ENCODE results near the gene TSPAN9. TPM values are rescaled to one million over a fixed set of nuclear protein-coding genes. Genes with fewer than 3 reads are reported as not detected.

Gene TSPAN9
- total RNA-seq, 2 experiments from 2014 or later = 0.15 TPM; not detected in 1

DNA sequence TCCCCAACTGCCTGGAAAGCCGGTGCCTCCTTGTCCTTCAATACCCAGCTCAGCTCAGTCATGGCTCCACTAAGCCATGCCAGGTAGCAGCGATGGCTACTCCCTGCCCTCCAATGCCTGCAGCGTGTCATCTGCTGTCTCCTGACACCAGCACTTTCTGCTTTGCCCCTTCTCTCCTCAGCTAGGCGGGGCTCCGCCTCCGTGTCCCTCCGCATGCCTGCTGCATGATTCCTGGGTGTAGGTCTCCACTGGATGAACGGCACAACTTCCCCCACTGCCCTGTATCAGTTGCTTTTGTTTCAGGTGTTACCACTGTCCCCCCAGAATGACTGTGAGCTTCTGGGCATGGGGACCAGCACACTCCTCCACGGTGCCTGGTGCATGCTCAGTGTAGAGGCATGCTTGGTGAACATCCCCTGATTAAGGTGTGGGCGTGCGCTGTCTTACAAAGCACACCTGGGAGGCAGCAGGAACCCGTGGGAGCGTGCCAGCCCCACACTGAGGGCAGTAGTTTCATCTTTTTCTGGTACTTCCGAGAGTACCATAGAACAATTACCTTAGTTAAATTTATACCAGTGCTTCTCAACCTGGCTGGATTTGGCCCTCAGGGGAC, 234.4 kb downstream of the TSPAN9 start:
- ChIA-PET CTCF (interaction anchor here (0.6 to 2.5 kb wide), 2 partner anchors 11 to 493 kb away, joined by 4 to 14 read pairs; no protein-coding TSS in a partner anchor), POLR2A (no interaction called here)
- Mint-ChIP-seq H3K4me3 (no peak overlapping the region), H3K4me1 (no peaks in the 10 kb centered on the region), H3K27ac (no peak overlapping the region), H3K27me3 (no peaks in the 10 kb centered on the region), H3K36me3 (ENCODE audit: low read depth) (no peaks in the 10 kb centered on the region), H3K9me3 (no peaks in the 10 kb centered on the region)
- no peak for DNase-seq

DNA sequence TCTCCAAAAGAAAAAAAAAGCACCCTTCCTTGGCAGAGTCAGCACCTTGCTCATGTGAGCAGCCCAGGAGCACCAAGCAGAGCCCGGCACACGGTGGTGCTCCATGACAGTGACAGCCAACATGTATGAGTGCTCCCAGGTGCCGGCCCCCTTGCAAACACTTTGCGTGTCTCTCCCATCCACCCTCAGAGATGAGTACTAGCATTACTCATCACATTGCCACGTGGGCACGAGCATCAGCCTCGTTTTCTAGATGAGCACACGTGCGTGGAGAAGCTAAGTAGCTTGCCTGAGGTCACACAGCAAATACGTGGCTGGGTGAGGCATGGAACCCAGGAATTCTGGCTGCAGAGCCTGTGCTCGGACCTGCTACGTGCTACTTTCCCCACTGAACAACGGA, 235.9 kb downstream of the TSPAN9 start:
- Mint-ChIP-seq H3K36me3 (ENCODE audit: low read depth) (no peaks in the 10 kb centered on the region), H3K4me3 (no peak overlapping the region), H3K9me3 (no peaks in the 10 kb centered on the region), H3K4me1 (no peaks in the 10 kb centered on the region), H3K27me3 (no peaks in the 10 kb centered on the region), H3K27ac (no peak overlapping the region)
- CTCF ChIA-PET = interaction anchor here (2.3 to 2.5 kb wide), 2 partner anchors 13 kb away, joined by 14 to 16 read pairs; no protein-coding TSS in a partner anchor
- no peak for DNase-seq
- POLR2A ChIA-PET = no interaction called here

DNA sequence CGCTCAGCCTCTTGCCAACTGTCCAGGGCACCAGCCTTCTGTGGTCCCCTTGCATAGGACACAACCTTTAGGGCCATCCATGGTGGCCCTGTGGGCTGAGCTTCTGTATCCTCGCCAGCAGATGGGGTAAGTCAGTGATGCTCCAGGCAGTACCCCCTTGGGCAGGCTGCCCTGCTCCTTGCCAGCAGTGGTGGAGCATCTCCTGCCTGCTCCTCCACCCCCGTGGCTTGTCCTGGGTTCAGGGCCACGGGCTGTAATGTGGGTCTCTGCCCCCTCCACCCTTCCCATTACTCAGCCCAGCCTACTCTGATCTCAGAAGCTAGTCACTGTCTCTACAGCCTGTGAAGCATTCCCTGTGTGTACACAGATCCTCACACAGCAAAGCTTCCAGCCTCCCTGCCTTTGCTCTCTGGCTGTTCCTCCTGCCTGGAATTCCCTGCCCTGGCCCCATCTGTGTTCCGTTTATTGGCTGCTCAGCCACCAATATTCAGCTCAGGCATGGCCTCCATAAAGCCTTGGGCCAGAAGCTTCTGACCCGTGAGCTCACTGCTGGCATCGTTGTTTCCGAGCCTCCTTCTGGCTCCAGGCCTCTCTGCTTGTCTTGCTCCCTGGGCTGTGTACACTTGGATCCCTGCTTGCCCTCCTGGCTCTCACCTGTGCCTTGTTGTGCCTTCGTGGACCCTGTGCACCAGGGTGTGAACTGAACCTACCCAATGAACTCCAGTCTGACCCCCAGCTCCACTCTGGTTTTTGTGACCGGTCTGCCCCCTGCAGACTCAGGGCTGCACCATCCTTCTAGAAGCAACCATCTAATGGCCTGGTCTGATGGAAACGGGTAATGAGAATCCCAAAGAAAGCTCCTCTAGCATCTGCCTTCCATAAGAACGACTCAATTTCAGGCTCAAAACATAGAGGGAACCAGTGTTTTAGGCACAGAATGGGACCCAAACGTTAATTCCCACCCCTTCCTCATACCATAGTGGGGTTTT, 236.8 kb downstream of the TSPAN9 start:
- ChIA-PET POLR2A (no interaction called here), CTCF (interaction anchor here (0.5 to 2.3 kb wide), 4 partner anchors 14 to 373 kb away, joined by 3 to 16 read pairs (median 3); no protein-coding TSS in a partner anchor)
- no peaks in the 10 kb centered on the region for H3K36me3 Mint-ChIP-seq (ENCODE audit: low read depth)
- DNase-seq = peak; percentile 29
- H3K27me3 Mint-ChIP-seq = no peaks in the 10 kb centered on the region
- no peaks in the 10 kb centered on the region for H3K4me1 Mint-ChIP-seq
- H3K9me3 Mint-ChIP-seq = no peaks in the 10 kb centered on the region
- H3K4me3 Mint-ChIP-seq = no peak overlapping the region
- no peak overlapping the region for H3K27ac Mint-ChIP-seq

DNA sequence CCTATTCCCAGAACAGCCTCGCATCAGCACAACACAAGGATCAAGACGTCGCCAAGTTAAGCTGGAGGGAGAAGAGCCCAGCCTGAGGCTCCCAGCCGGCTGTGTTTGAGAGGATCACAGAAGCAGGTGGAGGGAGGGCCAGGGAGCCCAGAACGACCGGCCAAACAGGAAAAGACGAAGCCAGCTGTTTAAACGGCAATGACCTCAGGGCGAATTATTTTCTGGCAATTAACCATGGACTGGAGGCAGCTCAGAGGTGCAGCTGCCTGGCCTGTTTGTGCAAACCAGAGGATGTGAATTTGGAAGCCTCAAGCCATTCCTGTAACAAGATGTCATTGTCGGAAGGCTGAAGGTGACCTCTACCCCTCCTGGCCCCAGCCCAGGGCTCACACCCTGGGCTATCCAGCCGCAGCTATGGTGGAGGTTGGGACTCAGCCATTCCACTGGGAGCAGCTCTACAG, 238.1 kb downstream of the TSPAN9 start:
- no peak for DNase-seq
- Mint-ChIP-seq H3K4me1 (no peaks in the 10 kb centered on the region), H3K36me3 (ENCODE audit: low read depth) (no peaks in the 10 kb centered on the region), H3K27ac (no peak overlapping the region), H3K27me3 (no peaks in the 10 kb centered on the region), H3K9me3 (no peaks in the 10 kb centered on the region), H3K4me3 (no peak overlapping the region)
- POLR2A ChIA-PET = no interaction called here
- CTCF ChIA-PET = interaction anchor here (2.3 kb wide), 1 partner anchor 15 kb away, joined by 16 read pairs; no protein-coding TSS in a partner anchor

DNA sequence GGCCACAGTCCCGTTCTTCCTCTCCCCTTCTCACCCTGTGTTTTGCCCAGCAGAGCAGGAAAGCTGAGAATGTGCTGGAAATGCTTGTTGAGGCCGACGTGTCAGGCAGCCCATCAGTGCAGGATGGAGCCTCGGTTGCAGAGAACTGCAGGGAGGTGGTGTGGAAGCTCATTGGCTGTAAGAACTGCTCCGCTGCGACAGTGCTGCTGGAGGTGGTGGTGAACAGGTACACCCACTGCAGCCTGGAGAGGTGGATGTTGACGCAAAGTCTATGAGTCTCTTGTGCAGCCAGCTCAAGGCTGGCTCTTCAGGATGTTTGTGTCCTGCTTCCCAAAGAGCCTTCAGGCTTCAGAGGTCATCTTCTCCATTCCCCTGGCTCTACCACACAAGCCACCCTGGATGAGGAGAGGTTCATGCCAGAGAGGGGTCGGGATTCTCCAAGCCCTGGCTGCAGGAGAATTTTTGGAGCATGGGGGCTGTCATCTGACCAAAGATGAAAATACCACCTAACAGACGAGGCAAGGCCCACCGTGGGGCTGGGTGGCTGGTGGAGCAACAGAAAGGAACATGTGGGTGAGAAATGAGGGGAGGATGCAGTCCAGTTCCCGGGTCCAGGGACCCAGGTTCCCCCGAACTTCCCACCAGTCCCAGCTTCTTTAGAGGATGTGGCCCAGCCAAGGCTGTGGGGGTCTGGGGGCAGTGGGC, 239.7 kb downstream of the TSPAN9 start:
- H3K4me3 Mint-ChIP-seq = no peak overlapping the region
- H3K9me3 Mint-ChIP-seq = no peaks in the 10 kb centered on the region
- no peaks in the 10 kb centered on the region for H3K4me1 Mint-ChIP-seq
- H3K27ac Mint-ChIP-seq = no peak overlapping the region
- ChIA-PET CTCF (interaction anchor here (0.8 kb wide), 1 partner anchor 41 kb away, joined by 3 read pairs; no protein-coding TSS in a partner anchor), POLR2A (no interaction called here)
- H3K27me3 Mint-ChIP-seq = no peaks in the 10 kb centered on the region
- H3K36me3 Mint-ChIP-seq (ENCODE audit: low read depth) = no peaks in the 10 kb centered on the region
- DNase-seq = no peak

DNA sequence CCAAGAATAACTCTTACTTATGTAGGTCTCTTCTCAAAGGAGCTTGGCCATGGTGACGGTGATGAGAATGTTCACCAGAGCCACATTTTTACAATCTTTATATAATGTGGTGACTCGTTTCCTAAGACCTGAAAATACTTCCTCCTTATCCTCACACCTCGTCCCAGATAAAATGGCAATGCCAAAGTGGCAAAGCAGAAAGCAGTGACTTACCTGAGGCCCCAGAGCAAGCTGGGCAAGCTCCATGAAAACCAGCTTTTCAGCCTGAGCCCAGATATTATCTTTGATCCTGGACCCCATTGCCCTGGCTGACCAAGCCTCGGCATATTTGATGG, 240.3 kb downstream of the TSPAN9 start:
- H3K4me1 Mint-ChIP-seq = no peaks in the 10 kb centered on the region
- H3K27me3 Mint-ChIP-seq = no peaks in the 10 kb centered on the region
- no peaks in the 10 kb centered on the region for H3K9me3 Mint-ChIP-seq
- H3K36me3 Mint-ChIP-seq (ENCODE audit: low read depth) = no peaks in the 10 kb centered on the region
- no peak for DNase-seq
- ChIA-PET CTCF (no interaction called here), POLR2A (no interaction called here)
- no peak overlapping the region for H3K27ac Mint-ChIP-seq
- no peak overlapping the region for H3K4me3 Mint-ChIP-seq

DNA sequence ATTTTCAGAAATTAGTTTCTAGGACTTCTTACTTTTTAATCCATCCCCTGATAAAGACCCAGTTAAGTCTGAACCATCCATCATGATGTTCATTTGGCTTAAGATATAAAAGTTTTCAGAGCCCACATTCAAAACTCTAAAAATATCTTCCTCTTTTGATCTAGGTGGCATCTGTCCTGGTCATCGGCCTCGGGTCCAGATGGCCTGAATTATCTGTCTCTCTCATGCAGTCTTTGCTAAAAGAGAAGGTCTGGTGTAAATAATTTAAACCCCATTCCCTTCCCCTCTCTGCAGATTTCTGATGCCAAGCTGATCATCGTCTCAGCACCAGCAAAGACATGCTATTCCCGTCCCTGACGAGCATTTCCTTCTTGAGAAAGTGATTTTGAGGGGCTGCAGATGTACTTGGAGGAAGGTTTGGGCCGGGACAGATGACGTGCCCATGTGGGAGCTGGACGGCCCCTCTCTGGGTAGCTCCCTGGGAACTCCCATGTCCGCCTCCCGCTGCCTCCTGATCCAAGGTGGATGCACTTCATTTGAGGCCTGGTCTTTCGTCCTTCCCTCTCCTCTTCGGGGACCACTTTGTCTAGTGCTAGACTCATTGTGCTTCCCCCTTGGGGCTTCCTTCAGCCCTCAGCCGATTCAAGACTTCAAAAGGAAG, 240.8 kb downstream of the TSPAN9 start:
- H3K4me1 Mint-ChIP-seq = no peaks in the 10 kb centered on the region
- ChIA-PET POLR2A (no interaction called here), CTCF (interaction anchor here (1.9 kb wide), 1 partner anchor 18 kb away, joined by 5 read pairs; no protein-coding TSS in a partner anchor)
- H3K4me3 Mint-ChIP-seq = no peak overlapping the region
- no peaks in the 10 kb centered on the region for H3K36me3 Mint-ChIP-seq (ENCODE audit: low read depth)
- H3K27me3 Mint-ChIP-seq = no peaks in the 10 kb centered on the region
- H3K9me3 Mint-ChIP-seq = no peaks in the 10 kb centered on the region
- DNase-seq = no peak
- H3K27ac Mint-ChIP-seq = no peak overlapping the region

DNA sequence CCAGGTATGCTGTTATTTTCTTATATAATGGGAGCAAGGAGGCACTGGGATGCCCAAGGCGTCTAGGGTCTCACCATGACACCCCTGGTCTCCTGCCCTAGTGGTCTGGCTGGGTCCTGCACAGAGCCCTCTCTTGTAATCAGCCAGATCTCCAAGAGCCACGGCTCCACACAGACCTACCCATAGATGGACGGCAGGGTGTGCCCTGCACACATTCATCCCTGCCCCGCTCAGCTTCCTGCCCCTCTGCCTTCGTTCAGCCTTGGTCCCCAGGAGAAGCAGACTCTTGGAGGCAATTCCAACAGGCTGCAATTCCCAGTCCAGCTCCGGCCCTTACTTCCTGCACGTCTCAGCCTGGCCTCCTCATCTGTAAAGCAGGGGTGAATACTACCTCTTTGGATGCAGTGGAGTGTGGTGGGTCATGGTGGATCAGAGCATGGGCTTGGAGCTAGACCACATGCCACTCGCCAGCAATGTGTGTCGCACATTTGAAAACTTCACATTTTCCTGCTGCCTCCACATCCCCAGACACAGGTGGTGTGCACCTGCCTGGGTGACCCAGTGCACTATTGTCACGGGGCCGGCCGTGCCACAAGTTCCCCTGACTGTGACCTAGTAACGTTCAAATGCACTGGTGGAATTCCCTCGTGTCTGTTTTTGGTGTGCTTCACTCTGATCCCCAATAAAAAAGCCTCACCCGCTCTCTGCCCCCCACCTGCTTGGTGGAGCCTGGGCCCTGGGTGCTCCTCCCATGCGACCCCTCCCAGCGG, 242.7 kb downstream of the TSPAN9 start:
- DNase-seq = no peak
- Mint-ChIP-seq H3K9me3 (no peaks in the 10 kb centered on the region), H3K4me1 (no peaks in the 10 kb centered on the region), H3K27ac (no peak overlapping the region), H3K27me3 (no peaks in the 10 kb centered on the region), H3K4me3 (no peak overlapping the region), H3K36me3 (ENCODE audit: low read depth) (no peaks in the 10 kb centered on the region)
- CTCF ChIA-PET = interaction anchor here (1.9 kb wide), 1 partner anchor 20 kb away, joined by 5 read pairs; no protein-coding TSS in a partner anchor
- POLR2A ChIA-PET = no interaction called here

DNA sequence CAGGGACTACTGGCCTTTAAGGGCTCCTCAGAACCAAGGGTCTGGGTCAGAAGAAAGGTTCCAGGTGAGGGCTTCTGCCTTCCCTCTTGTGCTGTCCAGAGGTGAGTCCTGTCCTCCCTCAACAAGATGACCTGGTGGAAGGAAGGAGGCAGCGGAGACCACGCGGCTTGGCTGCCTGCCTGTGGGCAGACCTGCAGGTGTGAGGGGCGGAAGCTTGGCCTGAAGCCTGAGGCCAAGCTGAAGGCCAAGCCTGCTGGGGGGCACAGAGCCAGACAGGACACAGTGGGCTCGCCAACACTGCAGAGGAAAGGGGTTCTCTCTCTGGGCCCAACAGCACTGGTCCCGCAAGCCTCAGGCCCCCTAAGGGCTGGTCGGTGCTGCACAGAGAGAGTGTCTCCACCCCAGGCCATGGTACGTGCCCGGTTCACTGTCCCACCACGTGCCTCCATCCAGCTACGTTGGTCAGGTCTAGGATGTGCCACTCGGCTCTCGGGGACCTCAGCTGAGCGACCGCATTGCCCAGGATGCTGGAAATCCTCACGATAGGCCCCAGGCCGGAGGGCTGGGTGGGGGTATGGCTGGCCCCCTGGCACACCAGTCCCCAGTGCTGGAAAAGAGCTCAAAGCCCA, 243.8 kb downstream of the TSPAN9 start:
- Mint-ChIP-seq H3K36me3 (ENCODE audit: low read depth) (no peaks in the 10 kb centered on the region), H3K4me3 (no peak overlapping the region), H3K9me3 (no peaks in the 10 kb centered on the region), H3K27me3 (no peaks in the 10 kb centered on the region), H3K27ac (no peak overlapping the region), H3K4me1 (no peaks in the 10 kb centered on the region)
- ChIA-PET POLR2A (no interaction called here), CTCF (interaction anchor here (1.1 kb wide), 1 partner anchor 21 kb away, joined by 3 read pairs; no protein-coding TSS in a partner anchor)
- no peak for DNase-seq

DNA sequence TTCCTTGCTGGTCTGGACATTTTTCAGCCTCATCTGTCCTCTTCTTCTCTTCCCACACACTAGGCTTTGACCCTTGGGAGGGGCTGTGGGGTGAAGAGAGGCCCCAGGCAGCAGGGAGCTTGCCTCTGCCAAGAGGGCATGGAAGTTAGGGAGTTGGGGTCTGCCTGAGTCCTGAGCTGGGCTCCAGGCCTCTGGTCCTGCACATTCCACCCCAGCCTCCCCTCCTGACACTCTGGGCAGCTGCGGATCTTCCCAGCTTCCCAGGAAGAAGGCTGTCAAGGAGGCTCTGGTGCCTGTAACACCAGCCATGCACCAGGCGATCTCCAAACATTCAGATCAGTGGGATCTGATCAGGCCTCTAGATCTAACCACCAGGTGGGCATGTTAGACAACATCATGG, 244.7 kb downstream of the TSPAN9 start:
- CTCF ChIA-PET = interaction anchor here (1.1 kb wide), 1 partner anchor 22 kb away, joined by 3 read pairs; no protein-coding TSS in a partner anchor
- H3K27ac Mint-ChIP-seq = no peak overlapping the region
- no peaks in the 10 kb centered on the region for H3K36me3 Mint-ChIP-seq (ENCODE audit: low read depth)
- H3K27me3 Mint-ChIP-seq = no peaks in the 10 kb centered on the region
- no peaks in the 10 kb centered on the region for H3K4me1 Mint-ChIP-seq
- no peak for DNase-seq
- POLR2A ChIA-PET = no interaction called here
- no peaks in the 10 kb centered on the region for H3K9me3 Mint-ChIP-seq
- H3K4me3 Mint-ChIP-seq = no peak overlapping the region

DNA sequence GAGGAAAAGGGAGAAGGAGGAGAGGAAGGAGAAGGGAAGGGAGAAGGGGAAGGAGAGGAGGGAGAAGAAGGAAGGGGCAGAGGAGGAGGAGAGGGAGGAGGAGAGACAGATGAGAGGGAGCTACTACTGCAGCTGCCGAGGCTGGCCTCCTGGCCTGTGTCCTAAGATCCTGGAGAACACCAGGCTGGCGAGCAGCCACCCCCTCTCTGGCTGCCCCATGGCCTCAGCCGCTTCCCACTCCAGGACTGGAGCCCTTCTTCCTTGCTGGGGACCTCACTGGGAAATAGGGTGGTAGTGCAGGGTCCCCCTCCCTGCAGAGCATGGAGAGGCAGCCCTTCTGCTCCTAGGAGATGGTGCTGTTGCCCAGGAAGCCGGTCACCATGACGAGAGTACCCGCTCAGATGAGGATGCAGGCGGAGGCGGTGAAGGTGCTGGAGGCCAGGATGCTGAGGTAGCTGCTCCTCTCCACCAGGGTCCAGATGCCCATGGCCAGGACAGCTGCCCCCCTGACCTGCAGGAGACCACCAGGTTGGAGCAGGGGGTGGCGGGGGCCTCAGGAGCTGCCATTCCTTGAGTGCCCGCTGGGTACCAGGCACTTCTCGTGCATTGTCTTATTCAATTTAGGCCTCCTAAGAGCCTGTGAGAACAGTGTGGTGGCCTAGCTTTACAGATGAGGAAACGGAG, 246.0 kb downstream of the TSPAN9 start:
- POLR2A ChIA-PET = no interaction called here
- CTCF ChIA-PET = no interaction called here

More for the DNA sequence above, 246.0 kb downstream of the TSPAN9 start:
- no peaks in the 10 kb centered on the region for H3K4me1 Mint-ChIP-seq
- H3K36me3 Mint-ChIP-seq (ENCODE audit: low read depth) = no peaks in the 10 kb centered on the region
- H3K9me3 Mint-ChIP-seq = no peaks in the 10 kb centered on the region
- no peak overlapping the region for H3K27ac Mint-ChIP-seq
- no peak overlapping the region for H3K4me3 Mint-ChIP-seq
- DNase-seq = no peak
- H3K27me3 Mint-ChIP-seq = no peaks in the 10 kb centered on the region
